Natural killer cell (primary cell): ENCODE data around the gene RALGAPB. TPM values are rescaled to one million over a fixed set of nuclear protein-coding genes. Genes with fewer than 3 reads are reported as not detected.

Experiments
- ATAC-seq, 3 donors: fragments of 150-1000 bp in 2 of 3; fragments of 200-7000 bp in 1 of 3; cut with Tn5 transposase; 1 replicate in 1 of 3; 2 replicates in 2 of 3; pipeline ENCODE4 v1.10.0; 2021; ENCODE audit warnings: mild to moderate bottlenecking in 2 of 3, moderate library complexity in 2 of 3
- DNase-seq, 2 donors: peaks; one replicate each; pipeline versions ENCODE4 v3.0.0 to v3.0.0-alpha.2; 2013 to 2021; ENCODE audit warnings: mixed read lengths in 1 of 2
- H3K27ac ChIP-seq: one replicate; pipeline ENCODE4 v1.5.1; 2013; ENCODE audit warnings: mild to moderate bottlenecking, low read length
- H3K27me3 ChIP-seq: one replicate; pipeline ENCODE4 v1.6.1; 2013; ENCODE audit warnings: low read length; ENCODE audit not compliant: control insufficient read depth, insufficient read depth
- H3K36me3 ChIP-seq: one replicate; pipeline ENCODE4 v1.6.1; 2013; ENCODE audit warnings: low read length; ENCODE audit not compliant: control insufficient read depth, insufficient read depth
- H3K4me1 ChIP-seq: one replicate; pipeline ENCODE4 v1.6.1; 2013; ENCODE audit warnings: low read length; ENCODE audit not compliant: control insufficient read depth, insufficient read depth
- H3K4me3 ChIP-seq: one replicate; pipeline ENCODE4 v1.5.1; 2013; ENCODE audit warnings: low read length
- H3K9me3 ChIP-seq: one replicate; pipeline ENCODE4 v1.6.1; 2013; ENCODE audit warnings: low read length; ENCODE audit not compliant: control insufficient read depth, insufficient read depth
- H3K27ac Mint-ChIP-seq, 2 donors: one replicate each; pipeline ENCODE4 v1.8.0; 2022; ENCODE audit warnings: mild to moderate bottlenecking in 2 of 2, mixed read lengths in 2 of 2, moderate library complexity in 1 of 2
- H3K27me3 Mint-ChIP-seq, 2 donors: one replicate each; pipeline ENCODE4 v1.8.0; 2022; ENCODE audit warnings: low read depth in 2 of 2, mixed read lengths in 2 of 2
- H3K36me3 Mint-ChIP-seq: one replicate; pipeline ENCODE4 v1.8.0; 2022; ENCODE audit warnings: mixed read lengths
- H3K4me1 Mint-ChIP-seq, 2 donors: one replicate each; pipeline ENCODE4 v1.8.0; 2022; ENCODE audit warnings: mixed read lengths in 2 of 2
- H3K4me3 Mint-ChIP-seq: one replicate; pipeline ENCODE4 v1.8.0; 2022; ENCODE audit warnings: mild to moderate bottlenecking, moderate library complexity, mixed read lengths
- H3K9me3 Mint-ChIP-seq, 2 donors: one replicate each; pipeline ENCODE4 v1.8.0; 2022; ENCODE audit warnings: mixed read lengths in 2 of 2
- WGBS: methylation state at CpG from one replicate; pipeline ENCODE4 v1.1.7; 2013; ENCODE audit warnings: missing lambda C conversion rate; ENCODE audit not compliant: insufficient coverage; 5-methylcytosine and 5-hydroxymethylcytosine counted together
- intact Hi-C: fragments of 100-400 bp; cut with micrococcal nuclease; formaldehyde crosslinking; loops from one replicate; pipeline ENCODE4 v1.14.2; 2022
- total RNA-seq, 4 donors: library from RNA; stranded (reverse); fragments of 120-200 nt in 1 of 4; gene quantifications; one replicate each; pipeline versions ENCODE4 v1.2.3 to v1.2.4, GENCODE V29; 2013 to 2022
- TF ChIP-seq, protein P1 (sequence below): fragments of 200-600 bp; IDR thresholded peaks from one replicate; pipeline ENCODE4 v1.8.0; 2022; ENCODE audit warnings: antibody characterized with exemption

RALGAPB gene
- total RNA-seq, 3 donors from 2014 or later (not counting 1 experiment from before 2014, with no cell fraction given), result 45.1 to 73.1 (median 57.4) TPM

DNA sequence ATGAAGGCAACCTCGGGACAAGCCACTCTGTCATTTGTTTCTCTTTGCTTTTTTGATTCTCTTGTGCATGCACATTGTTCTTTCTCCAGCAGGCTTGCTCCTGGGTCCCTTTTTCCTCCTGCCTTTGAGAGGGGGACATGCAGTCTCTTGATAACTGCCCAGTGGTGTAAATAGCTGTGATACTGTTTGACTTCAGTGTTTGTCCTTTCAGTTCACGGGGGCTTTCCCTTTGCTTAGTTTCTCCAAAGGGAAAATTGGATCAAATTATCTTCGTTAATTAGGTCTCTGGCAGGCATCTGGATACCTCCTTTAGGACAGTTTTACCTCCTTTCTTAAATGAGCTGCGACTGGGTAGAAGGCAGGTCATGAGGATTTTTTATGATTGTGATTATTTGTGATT is 41.5 kb downstream of the RALGAPB start:
- no peaks in the 10 kb centered on the region for H3K27me3 ChIP-seq
- Mint-ChIP-seq H3K27me3 (no peaks in the 10 kb centered on the region), H3K27ac (peak overlapping the region in 1 of 2 donors; percentile 10), H3K4me1 (peaks cover 8 to 9% of the 10 kb centered on the region in 2 donors), H3K9me3 (no peaks in the 10 kb centered on the region), H3K4me3 (no peak overlapping the region), H3K36me3 (peaks cover 19% of the 10 kb centered on the region)
- H3K4me3 ChIP-seq, result no peak overlapping the region
- DNase-seq, result no peak
- TF ChIP-seq, protein P1, sequence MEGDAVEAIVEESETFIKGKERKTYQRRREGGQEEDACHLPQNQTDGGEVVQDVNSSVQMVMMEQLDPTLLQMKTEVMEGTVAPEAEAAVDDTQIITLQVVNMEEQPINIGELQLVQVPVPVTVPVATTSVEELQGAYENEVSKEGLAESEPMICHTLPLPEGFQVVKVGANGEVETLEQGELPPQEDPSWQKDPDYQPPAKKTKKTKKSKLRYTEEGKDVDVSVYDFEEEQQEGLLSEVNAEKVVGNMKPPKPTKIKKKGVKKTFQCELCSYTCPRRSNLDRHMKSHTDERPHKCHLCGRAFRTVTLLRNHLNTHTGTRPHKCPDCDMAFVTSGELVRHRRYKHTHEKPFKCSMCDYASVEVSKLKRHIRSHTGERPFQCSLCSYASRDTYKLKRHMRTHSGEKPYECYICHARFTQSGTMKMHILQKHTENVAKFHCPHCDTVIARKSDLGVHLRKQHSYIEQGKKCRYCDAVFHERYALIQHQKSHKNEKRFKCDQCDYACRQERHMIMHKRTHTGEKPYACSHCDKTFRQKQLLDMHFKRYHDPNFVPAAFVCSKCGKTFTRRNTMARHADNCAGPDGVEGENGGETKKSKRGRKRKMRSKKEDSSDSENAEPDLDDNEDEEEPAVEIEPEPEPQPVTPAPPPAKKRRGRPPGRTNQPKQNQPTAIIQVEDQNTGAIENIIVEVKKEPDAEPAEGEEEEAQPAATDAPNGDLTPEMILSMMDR, result no peak
- intact Hi-C loops, result no loop called here
- H3K27ac ChIP-seq, result no peak overlapping the region
- H3K9me3 ChIP-seq, result no peaks in the 10 kb centered on the region
- peaks cover 55% of the 10 kb centered on the region for H3K36me3 ChIP-seq
- no peak for ATAC-seq
- WGBS, result 96% methylated on average over 4 of the region's 4 CpGs
- no peaks in the 10 kb centered on the region for H3K4me1 ChIP-seq

DNA sequence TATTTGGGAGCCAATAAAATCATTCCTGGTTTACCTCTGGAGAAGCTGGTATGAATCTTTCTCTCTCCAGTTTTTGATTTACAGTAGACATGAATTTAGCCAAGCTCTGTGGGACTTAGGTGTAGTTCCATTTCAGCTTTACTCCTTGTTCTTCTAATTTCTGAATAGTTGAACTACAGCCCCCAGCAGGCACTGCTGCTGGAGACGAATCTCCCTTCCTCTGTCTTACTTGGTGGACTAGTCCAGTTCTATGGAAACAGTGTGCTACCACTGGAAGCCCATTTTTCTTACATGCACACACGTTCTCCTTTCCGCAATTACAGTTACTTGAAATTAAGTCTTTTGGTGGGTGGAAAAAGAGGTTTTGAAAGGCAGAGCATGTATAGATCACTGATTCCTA is 42.3 kb downstream of the RALGAPB start:
- no peaks in the 10 kb centered on the region for H3K9me3 ChIP-seq
- ATAC-seq (no peak), DNase-seq (no peak)
- no peaks in the 10 kb centered on the region for H3K27me3 ChIP-seq
- no peaks in the 10 kb centered on the region for H3K4me1 ChIP-seq
- H3K36me3 ChIP-seq, result peaks cover 55% of the 10 kb centered on the region
- H3K27ac ChIP-seq, result no peak overlapping the region
- WGBS, result 97% methylated on average over 3 of the region's 3 CpGs
- H3K27me3 Mint-ChIP-seq, result no peaks in the 10 kb centered on the region
- H3K4me1 Mint-ChIP-seq, result peaks cover 8 to 13% of the 10 kb centered on the region in 2 donors
- H3K27ac Mint-ChIP-seq, result peak overlapping the region in 1 of 2 donors; percentile 10
- H3K9me3 Mint-ChIP-seq, result no peaks in the 10 kb centered on the region
- TF ChIP-seq, protein P1, result no peak
- no peak overlapping the region for H3K4me3 Mint-ChIP-seq
- peaks cover 11% of the 10 kb centered on the region for H3K36me3 Mint-ChIP-seq
- intact Hi-C loops, result no loop called here
- no peak overlapping the region for H3K4me3 ChIP-seq

DNA sequence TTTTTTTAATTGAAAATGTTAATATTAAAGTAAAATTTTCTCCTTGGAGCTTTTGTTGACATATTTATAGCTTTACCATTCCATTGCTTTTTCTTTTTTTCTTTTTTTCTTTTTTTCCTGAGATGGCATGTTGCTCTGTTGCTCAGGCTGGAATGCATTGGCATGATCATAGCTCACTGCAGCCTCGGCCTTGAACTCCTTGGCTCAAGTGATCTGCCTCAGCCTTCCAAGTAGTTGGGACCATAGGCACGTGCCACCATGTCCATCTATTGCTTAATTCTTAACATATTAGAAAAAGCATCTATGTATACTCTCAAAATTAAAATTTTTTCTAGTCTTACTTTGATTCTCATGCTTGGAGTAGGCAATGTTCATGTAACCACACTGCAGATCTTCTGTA is 43.0 kb downstream of the RALGAPB start:
- ATAC-seq (no peak), DNase-seq (no peak)
- no peaks in the 10 kb centered on the region for H3K27me3 Mint-ChIP-seq
- intact Hi-C loops, result no loop called here
- Histone ChIP-seq H3K36me3 (peaks cover 50% of the 10 kb centered on the region), H3K4me3 (no peak overlapping the region), H3K9me3 (no peaks in the 10 kb centered on the region), H3K27ac (no peak overlapping the region), H3K4me1 (no peaks in the 10 kb centered on the region), H3K27me3 (no peaks in the 10 kb centered on the region)
- H3K36me3 Mint-ChIP-seq, result peaks cover 9% of the 10 kb centered on the region
- no peak overlapping the region for H3K4me3 Mint-ChIP-seq
- 95% methylated on average over 2 of the region's 2 CpGs for WGBS
- H3K4me1 Mint-ChIP-seq, result peaks cover 8 to 13% of the 10 kb centered on the region in 2 donors
- H3K9me3 Mint-ChIP-seq, result no peaks in the 10 kb centered on the region
- H3K27ac Mint-ChIP-seq, result peak overlapping the region in 1 of 2 donors; percentile 50
- TF ChIP-seq, protein P1, result no peak

DNA sequence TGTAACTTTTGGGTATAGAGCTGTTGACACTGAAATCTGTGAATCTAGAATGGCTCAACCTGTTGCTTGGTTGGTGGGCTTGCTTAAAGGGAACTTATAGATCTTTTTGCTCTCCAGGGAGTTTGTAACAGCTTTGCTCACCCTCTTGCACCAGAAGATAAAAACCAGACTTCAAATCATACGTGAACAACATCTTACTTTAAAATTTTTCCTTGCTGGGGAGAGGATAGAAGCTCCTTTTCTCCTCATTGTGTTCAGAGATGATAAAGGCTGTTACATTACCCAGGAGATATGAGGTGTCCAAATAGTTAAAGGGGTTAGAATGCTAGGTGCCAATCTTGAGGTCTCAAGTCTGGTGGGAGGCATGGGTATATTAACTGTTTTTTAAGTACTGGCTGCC is 46.8 kb downstream of the RALGAPB start:
- H3K27ac ChIP-seq, result no peak overlapping the region
- H3K9me3 ChIP-seq, result no peaks in the 10 kb centered on the region
- intact Hi-C loops, result no loop called here
- H3K4me1 ChIP-seq, result no peaks in the 10 kb centered on the region
- DNase-seq (no peak), ATAC-seq (no peak)
- Mint-ChIP-seq H3K27ac (no peak overlapping the region), H3K36me3 (peaks cover 15% of the 10 kb centered on the region), H3K9me3 (no peaks in the 10 kb centered on the region), H3K4me3 (no peak overlapping the region), H3K27me3 (no peaks in the 10 kb centered on the region), H3K4me1 (peaks cover 10 to 19% of the 10 kb centered on the region in 2 donors)
- no CpG with 5 or more reads among the region's 1 CpG for WGBS
- peaks cover 55% of the 10 kb centered on the region for H3K36me3 ChIP-seq
- no peaks in the 10 kb centered on the region for H3K27me3 ChIP-seq
- TF ChIP-seq, protein P1, result no peak
- no peak overlapping the region for H3K4me3 ChIP-seq
